Body of pancreas (tissue), 4 donors: Measurements from ENCODE around the gene SLC25A42.

Experiments used
- POLR2A ChIP-seq, 3 donors: fragments of 450-650 bp; IDR thresholded peaks; one replicate each; pipeline ENCODE4 v1.6.1; 2016; ENCODE audit warnings: antibody characterized with exemption in 3 of 3, mild to moderate bottlenecking in 2 of 3
- TF ChIP-seq, protein P1 (sequence below), 7 experiments: fragments of 450-650 bp in 4 of 7; fragments of 200-600 bp in 3 of 7; sonication (generic) in 3 of 7; IDR thresholded peaks; one replicate each; pipeline ENCODE4 v1.5.1; 2016 to 2019; ENCODE audit warnings: antibody characterized with exemption in 7 of 7

DNA sequence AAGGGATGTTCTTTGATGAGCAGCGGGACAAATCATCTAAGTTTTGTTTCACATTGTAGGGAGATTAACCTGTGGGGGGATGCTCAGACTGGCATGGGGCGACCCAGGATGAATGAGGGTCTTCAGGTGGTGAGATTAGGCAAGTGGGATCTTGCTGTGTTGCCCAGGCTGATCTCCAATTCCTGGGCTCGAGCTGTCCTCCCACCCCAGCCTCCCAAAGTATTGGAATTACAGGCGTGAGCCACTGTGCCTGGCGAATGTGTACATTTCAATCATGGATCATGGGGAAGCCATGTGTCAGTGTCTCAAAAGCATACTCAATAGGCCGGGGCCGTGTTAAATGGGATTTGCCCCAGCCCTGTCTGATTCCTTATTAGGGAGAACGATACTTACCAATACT lies 8.1 kb downstream of the SLC25A42 start:
- TF ChIP-seq, protein P1, sequence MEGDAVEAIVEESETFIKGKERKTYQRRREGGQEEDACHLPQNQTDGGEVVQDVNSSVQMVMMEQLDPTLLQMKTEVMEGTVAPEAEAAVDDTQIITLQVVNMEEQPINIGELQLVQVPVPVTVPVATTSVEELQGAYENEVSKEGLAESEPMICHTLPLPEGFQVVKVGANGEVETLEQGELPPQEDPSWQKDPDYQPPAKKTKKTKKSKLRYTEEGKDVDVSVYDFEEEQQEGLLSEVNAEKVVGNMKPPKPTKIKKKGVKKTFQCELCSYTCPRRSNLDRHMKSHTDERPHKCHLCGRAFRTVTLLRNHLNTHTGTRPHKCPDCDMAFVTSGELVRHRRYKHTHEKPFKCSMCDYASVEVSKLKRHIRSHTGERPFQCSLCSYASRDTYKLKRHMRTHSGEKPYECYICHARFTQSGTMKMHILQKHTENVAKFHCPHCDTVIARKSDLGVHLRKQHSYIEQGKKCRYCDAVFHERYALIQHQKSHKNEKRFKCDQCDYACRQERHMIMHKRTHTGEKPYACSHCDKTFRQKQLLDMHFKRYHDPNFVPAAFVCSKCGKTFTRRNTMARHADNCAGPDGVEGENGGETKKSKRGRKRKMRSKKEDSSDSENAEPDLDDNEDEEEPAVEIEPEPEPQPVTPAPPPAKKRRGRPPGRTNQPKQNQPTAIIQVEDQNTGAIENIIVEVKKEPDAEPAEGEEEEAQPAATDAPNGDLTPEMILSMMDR (IDR thresholded peaks at IDR 0.05): no peak
- no peak for TF ChIP-seq POLR2A (IDR thresholded peaks at IDR 0.05)
